ENCODE measurements around the gene ROBO2.

The ROBO2 gene

GRCh38 chr3:77326586-77326985 is 286.7 kb downstream of the ROBO2 start:
- TF ChIP-seq CTCF (IDR thresholded peaks at IDR 0.05; ENCODE audit: borderline replicate concordance, insufficient read depth, low read depth, low read length), result no peak
- no peak overlapping the region for H3K4me3 ChIP-seq (ENCODE audit: low read depth, low read length)

- TF ChIP-seq CTCF (IDR thresholded peaks at IDR 0.05; ENCODE audit: borderline replicate concordance, insufficient read depth, low read depth, low read length), result no peak
- H3K4me3 ChIP-seq (ENCODE audit: low read depth, low read length), result no peak overlapping the region
Measured at GRCh38 chr3:77328690-77329089, 288.8 kb downstream of the ROBO2 start.

GRCh38 chr3:77329116-77329515 is 289.2 kb downstream of the ROBO2 start:
- no peak for TF ChIP-seq CTCF (IDR thresholded peaks at IDR 0.05; ENCODE audit: borderline replicate concordance, insufficient read depth, low read depth, low read length)

GRCh38 chr3:77338195-77338594 is 298.3 kb downstream of the ROBO2 start:
- TF ChIP-seq CTCF (IDR thresholded peaks at IDR 0.05; ENCODE audit: borderline replicate concordance, insufficient read depth, low read depth, low read length), result no peak
- H3K4me3 ChIP-seq (ENCODE audit: low read depth, low read length), result no peak overlapping the region

More at GRCh38 chr3:77329116-77329515, 289.2 kb downstream of the ROBO2 start:
- no peak overlapping the region for H3K4me3 ChIP-seq (ENCODE audit: low read depth, low read length)

- H3K4me3 ChIP-seq (ENCODE audit: low read depth, low read length), result no peak overlapping the region
- no peak for TF ChIP-seq CTCF (IDR thresholded peaks at IDR 0.05; ENCODE audit: borderline replicate concordance, insufficient read depth, low read depth, low read length)
Measured at GRCh38 chr3:77342027-77342426, 302.1 kb downstream of the ROBO2 start.

GRCh38 chr3:77342688-77343087 is 302.8 kb downstream of the ROBO2 start:
- TF ChIP-seq CTCF (IDR thresholded peaks at IDR 0.05; ENCODE audit: borderline replicate concordance, insufficient read depth, low read depth, low read length), result no peak
- no peak overlapping the region for H3K4me3 ChIP-seq (ENCODE audit: low read depth, low read length)

- H3K4me3 ChIP-seq (ENCODE audit: low read depth, low read length), result no peak overlapping the region
- no peak for TF ChIP-seq CTCF (IDR thresholded peaks at IDR 0.05; ENCODE audit: borderline replicate concordance, insufficient read depth, low read depth, low read length)
Measured at GRCh38 chr3:77345009-77345408, 305.1 kb downstream of the ROBO2 start.

All from GM12875 (cell line).